T47D (cell line): ENCODE data around the gene CELSR1.

ENCODE experiments used
- DNase-seq, 2 experiments: peaks; one replicate each; pipeline versions ENCODE4 v3.0.0 to v3.0.0-alpha.2; 2011 to 2012; ENCODE audit warnings: low read depth in 1 of 2, low spot score in 1 of 2
- JUND ChIP-seq: IDR thresholded peaks from 2 replicates; pipeline ENCODE4 v1.6.1; 2012; ENCODE audit warnings: low read depth
- in situ Hi-C: cut with HindIII; loops from 2 replicates; pipeline ENCODE4 v1.10.0; 2016; ENCODE audit warnings: low sequenced_read_pairs, low pct_unique_long_range_greater_than_20kb

Gene CELSR1

DNA sequence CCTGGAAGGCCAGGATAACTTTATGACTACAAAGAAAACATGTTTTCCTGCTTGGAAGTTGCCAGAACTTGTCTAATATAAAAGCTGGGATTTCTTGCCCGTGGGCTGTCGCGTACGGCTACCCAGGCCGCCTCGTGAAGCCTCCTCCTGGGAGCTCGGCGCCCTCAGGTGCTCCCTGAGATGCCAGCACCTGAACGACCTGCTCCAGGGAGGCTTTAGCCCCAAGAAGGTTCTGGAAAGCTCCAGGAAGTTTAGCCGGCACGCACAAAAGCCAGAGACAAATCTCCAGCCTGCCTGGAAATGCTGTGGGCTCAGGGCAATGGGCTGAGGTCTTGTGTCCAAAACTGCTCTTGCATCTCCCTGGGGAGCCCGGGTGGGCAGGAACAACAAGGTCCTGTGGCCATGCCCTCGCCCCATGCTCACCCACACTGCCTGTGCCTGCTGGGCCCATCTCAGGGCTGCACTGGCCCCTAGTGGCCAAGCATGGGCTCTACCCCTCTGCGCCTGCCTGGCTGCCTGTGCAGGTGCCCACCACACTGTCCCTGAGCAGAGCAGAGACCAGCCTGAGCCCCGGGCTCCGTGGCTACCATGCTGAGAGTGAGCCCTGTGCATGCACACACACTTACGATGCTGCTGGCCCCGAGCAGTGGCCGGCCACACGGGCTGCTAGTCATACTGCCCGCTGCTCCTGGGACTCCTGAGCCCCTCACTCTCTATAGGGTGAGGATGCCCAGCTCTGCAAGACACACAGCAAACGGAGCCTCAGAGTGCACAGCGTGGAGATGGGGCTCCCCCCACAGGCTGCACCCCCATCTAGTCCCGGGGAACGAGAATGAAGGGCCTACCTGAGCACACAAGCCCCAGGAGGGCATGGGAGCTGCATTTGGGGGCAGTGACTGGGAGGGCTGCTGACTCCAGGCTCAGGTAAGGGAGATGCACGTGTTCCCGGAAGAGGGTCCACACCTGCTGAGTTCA lies 4.9 kb upstream of the CELSR1 start:
- peak in 1 of 2 experiments; percentile 80 for DNase-seq
- in situ Hi-C loops = no loop called here
- TF ChIP-seq JUND = no peak

- in situ Hi-C loops = no loop called here
- peak in 1 of 2 experiments; percentile 61 for DNase-seq
- TF ChIP-seq JUND = no peak
These were observed 4.1 kb upstream of the CELSR1 start for GRCh38 chr22:46541536-46541935.

DNA sequence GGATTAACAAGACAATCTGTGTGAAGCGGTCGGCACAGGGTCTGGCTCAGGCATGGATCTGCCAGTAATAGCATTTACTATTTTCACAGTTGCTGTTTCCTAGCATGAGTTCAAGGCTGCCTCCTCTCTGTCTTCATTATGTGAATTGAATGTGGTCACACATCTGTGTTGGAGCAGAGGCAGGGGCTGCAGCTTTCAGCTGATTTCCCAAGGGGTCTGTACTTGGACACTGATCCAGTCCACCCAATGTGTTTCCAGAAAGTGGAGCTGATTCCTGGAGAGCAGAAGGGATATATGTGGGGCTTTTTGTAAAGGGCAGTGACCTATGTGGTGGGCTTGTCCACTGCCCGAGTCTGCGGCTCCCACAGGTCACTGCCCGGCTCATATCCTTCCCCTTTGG lies 3.5 kb upstream of the CELSR1 start:
- no peak for DNase-seq
- no peak for TF ChIP-seq JUND
- in situ Hi-C loops = no loop called here

DNA sequence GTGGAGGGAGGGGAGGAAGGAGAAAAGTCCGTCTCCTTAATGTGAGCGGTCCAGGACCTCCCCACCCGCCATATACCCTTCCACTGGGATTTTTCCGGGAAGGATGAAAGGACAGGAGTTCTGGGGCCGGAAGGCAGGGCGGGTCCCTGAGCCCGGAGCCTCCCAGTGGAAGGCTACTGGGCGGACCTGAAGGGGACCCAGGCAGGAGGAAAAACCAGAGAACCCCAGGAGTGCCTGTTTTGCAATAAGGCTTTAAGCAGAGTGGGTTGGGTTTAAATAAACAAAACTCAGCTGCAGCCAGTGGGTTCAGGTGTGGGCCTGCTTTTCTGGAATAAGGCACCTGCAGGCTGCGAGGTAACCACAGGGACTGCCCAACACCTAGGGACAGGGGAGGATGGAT lies 1.7 kb upstream of the CELSR1 start:
- no peak for TF ChIP-seq JUND
- in situ Hi-C loops = no loop called here
- peak in 1 of 2 experiments; percentile 81 for DNase-seq

- in situ Hi-C loops = no loop called here
- peak in 1 of 2 experiments; percentile 59 for DNase-seq
- TF ChIP-seq JUND = no peak
These were observed 1.4 kb upstream of the CELSR1 start for GRCh38 chr22:46538814-46539160.

- no peak for TF ChIP-seq JUND
- in situ Hi-C loops = no loop called here
- DNase-seq = peak in 1 of 2 experiments; percentile 79
These were observed 760 bp upstream of the CELSR1 start for GRCh38 chr22:46537946-46538813.

GRCh38 chr22:46536537-46537224 lies 739 bp downstream of the CELSR1 start:
- in situ Hi-C loops = no loop called here
- DNase-seq = no peak
- no peak for TF ChIP-seq JUND

- DNase-seq = peak; percentile 54 to 58
- no peak for TF ChIP-seq JUND
- in situ Hi-C loops = no loop called here
These were observed 1.4 kb downstream of the CELSR1 start for GRCh38 chr22:46535876-46536536.

- no peak for TF ChIP-seq JUND
- no peak for DNase-seq
- in situ Hi-C loops = no loop called here
These were observed 2.4 kb downstream of the CELSR1 start for GRCh38 chr22:46534901-46535630.

GRCh38 chr22:46534177-46534776 lies 3.1 kb downstream of the CELSR1 start:
- in situ Hi-C loops = no loop called here
- TF ChIP-seq JUND = no peak
- no peak for DNase-seq
